Measurements from ENCODE around the gene OTOF.

OTOF gene

GRCh38 chr2:26465981-26466471 lies 11.9 kb downstream of the OTOF start:
- DNase-seq (ENCODE audit: low read depth in 2 of 2) = no peak

- DNase-seq (ENCODE audit: low read depth in 2 of 2) = no peak
Observed at GRCh38 chr2:26465266-26465925, 12.5 kb downstream of the OTOF start.

GRCh38 chr2:26464390-26465265 lies 13.3 kb downstream of the OTOF start:
- no peak for DNase-seq (ENCODE audit: low read depth in 2 of 2)

DNA sequence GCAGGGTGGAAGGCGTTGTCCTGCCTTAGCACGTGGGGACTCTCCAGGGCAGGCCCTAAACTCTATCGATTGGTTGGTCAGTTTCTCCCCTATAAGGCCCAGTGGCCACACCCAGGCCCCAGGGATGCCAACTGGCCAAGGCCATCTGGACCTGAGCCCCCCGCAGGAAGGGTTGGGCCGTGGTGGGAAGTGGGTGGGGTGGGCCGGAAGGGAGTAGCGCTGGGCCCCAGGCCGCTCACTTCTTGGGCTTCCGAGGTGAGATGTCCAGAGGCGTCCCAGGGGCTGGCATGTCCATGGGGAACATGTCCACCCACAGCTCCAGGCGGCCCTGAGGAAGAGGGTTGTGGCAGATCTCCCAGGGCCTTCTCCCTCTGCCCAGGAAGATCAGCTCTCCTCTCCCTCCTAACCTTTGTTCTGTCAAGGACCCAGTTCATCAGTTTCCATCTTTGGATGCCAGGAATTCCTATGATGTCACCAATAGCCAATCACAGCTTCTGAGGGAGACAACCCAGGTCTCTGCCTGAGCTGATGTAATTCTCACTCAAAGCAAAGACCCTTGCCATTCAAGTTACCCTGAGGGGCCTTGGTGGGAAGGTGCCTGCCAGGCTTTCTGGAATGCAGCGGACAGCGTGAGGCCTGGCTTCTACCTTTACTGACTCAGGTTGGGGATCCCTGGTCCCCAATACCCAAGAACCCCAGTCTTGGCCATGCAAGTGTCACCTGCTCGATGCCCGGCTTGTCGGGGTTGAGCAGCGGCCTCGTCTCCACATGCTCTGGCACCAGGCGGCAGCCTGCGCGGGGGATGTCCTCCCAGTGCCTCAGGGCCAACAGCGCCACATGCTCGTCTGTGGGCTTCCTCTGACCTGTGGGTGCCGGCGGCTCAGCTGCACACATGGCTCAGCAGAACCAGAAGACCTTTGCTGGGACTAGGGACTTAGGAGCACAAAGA lies 14.4 kb downstream of the OTOF start:
- DNase-seq (ENCODE audit: low read depth in 2 of 2) = no peak

DNA sequence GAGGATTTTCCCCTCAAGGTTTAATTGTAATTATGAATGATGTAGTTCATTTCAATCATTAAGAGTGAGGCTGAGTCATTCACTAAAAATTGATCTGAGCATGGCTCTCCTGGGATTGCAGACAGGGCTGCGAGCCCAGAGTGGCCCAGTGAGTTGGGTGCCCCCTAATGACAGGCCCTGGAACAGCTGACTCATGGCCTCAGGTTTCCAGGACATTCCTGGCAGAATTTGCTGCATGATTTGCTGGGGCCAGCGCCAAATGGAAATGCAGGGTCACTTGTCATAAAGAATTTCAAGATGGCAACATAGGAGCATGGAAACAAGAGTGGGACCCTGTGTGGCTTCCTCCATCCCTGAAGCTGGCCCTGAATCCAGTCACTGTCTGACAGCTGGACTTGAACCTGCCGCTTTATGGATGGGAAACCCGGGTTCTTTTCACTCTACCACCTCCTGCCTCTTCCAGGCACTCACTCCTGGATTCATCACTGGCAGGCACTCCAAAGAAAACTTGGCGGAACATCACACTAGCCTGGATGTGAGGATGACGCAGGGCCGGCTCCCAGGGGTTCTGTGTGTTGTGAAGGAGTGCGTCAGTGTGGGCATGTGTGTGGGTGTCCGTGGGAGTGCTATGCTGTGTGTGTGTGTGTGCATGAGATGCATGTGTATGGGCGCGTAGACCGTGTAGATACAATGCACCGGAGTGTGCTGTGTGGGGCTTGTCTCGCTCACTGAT lies 15.2 kb downstream of the OTOF start:
- DNase-seq (ENCODE audit: low read depth in 2 of 2) = peak; percentile 24 to 25

DNA sequence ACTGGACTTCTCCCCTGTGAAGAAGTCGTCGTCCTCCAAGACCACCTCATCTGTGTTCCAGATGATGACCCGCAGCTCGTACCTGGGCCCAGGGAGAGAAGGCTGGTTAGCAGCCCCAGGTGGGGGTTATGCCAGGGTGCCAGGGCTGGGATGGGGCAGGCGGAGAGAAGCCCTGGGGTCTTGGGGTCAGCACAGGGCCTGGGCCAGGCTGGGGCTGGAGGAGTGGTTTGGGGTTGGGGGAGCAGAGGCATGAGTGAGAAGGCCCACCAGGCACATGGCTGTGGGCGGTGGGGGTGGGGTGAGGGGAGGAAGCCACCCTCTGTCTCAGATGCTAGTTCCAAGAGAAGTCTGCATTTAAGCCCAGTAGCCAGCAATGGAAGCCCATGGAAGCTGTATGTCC lies 15.8 kb downstream of the OTOF start:
- DNase-seq (ENCODE audit: low read depth in 2 of 2) = no peak

- DNase-seq (ENCODE audit: low read depth in 2 of 2) = no peak
Observed at GRCh38 chr2:26461601-26462023, 16.3 kb downstream of the OTOF start.

- no peak for DNase-seq (ENCODE audit: low read depth in 2 of 2)
Observed at GRCh38 chr2:26460613-26461031, 17.3 kb downstream of the OTOF start.

- DNase-seq (ENCODE audit: low read depth in 2 of 2) = no peak
Observed at GRCh38 chr2:26459991-26460612, 17.8 kb downstream of the OTOF start.

- DNase-seq (ENCODE audit: low read depth in 2 of 2) = no peak
Observed at GRCh38 chr2:26458365-26459042, 19.4 kb downstream of the OTOF start.

DNA sequence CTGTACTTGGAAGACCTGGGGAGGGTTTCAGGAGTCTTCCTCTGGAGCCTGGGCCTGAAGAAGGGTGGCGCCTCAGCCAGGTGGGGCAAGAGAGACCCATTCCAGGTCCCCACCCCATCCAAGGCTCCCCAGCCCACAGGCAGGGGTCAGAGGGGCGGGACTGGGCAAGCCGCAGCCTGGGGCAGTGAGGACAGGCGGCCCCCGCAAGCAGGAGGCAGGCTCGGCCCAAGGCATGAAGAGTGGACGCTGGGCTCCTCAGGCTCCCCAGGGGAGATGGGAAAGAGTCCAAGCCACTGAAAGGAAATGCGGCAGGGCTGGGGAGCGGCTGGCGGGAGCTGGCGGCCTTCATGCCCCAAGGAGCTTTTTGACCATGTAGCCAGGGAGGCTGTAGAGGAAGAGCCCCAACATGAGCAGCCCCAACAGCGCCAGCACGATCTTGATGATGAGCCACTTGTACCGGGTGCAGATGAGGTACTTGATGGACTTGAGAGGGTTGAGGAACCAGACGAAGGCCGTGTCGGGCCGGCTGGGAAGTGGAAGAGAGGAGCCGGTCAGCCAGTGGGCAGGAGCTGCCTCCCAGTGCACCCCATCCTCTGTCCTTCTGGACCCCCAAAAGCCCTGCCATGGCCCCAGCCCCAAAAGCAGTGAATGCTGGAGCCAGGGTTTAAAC lies 20.1 kb downstream of the OTOF start:
- DNase-seq (ENCODE audit: low read depth in 2 of 2) = no peak

DNA sequence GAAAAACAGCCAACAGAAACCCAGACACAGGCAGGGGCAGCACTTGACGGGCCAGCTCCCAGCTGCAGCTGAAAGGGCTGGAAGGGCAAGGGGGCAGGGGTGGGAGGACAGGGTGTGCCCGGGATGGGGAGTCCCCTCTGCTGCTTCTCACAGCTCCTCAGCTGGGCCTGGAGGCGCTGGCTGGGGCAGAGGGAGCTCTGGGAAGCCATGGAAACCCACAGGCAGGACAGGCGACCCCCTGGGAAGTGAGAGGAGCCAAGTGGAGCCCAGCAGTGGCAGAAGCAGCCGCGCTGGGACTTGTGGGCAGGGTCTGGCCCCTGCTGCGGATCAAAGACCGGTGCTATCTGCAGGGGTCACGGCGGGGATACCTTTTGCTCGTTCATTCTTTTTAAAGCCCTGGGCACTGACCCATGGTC lies 20.7 kb downstream of the OTOF start:
- no peak for DNase-seq (ENCODE audit: low read depth in 2 of 2)

- no peak for DNase-seq (ENCODE audit: low read depth in 2 of 2)
Observed at GRCh38 chr2:26456440-26457250, 21.3 kb downstream of the OTOF start.

DNA sequence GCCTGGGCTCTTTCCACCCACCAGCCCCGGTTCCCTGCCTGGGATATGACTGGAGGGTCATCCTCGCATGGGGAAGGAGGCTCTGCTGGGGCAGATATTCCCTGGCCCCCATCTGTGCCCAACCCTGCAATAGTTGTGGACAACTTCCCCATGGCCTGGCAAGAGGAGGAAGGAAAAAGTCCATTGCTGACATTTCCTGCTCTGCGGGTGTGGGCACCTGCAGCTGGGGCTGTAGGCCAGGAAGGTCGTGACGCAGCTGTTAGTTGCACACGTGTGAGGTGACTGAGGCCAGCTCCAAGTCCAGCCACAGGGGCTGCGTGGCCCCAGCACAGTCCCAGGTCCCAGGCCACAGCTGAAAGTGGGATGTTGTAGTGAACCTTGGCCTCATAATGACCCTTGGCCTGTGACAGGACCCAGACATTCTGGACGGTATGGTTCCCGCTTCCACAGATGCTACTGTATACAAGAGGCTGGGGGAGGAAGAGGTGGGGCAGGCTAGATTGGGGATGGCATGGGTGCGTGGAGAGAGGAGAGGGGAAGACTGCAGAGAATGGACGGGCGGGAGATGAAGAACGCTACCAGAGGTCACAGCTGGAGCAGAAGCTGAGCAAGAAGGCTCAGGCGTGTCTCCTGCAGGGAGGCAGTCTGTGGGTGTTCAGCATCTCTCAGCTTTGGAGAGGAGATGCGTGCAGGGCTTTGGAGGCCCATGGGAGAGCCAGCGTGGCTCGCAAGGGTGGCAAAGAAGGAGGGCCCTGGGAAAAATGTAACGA lies 22.1 kb downstream of the OTOF start:
- no peak for DNase-seq (ENCODE audit: low read depth in 2 of 2)

DNA sequence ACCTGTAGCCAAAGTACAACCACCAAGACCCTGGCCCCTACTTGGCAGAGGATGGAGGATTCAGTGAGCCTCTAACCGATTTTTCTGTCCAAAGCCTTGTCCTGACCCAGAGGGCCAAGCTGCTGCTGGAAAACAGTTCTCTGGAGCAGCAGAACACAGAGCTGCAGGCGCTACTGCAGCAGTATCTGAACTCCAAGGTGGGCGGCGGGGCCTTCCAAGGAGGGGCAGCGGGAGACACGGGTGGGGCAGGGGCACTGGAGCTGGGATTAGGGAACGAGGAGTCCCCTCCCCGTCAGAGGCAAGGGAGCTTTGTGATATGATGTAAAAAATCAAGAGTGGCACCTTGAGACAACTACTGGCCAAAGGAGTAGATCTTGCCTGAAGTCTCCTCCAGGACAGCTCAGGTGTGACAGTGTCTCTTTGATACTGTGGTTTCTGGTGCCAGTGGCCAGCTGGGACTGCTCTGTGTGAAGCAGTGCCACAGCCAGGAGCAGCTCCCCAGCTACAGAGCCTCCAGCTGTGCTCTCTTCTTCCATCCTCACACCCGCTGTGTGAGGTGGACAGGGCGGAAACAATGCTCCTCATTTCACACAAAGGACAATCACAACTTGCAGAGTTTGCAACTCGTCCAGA lies 22.8 kb downstream of the OTOF start:
- DNase-seq (ENCODE audit: low read depth in 2 of 2) = no peak

DNA sequence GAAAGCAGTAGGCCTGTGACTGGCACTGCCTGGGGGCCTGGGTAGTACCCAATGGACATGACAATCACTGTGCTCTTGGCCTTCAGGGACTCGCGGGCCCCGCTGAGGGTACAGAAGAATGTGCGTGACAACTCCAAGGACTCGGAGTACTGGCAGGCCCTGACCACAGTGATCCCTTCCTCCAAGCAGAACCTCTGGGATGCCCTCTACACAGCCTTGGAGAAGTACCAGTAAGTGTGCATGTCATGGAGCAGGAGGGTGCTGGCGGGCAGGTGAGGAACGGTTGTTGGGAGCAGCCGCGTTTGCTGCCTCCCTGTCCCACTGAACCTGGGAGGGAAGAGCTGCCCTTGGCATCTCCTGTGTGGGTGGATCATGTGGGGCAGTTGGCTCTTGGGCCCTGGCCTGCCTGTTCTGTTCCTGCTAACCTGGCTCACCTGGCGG lies 23.3 kb downstream of the OTOF start:
- DNase-seq (ENCODE audit: low read depth in 2 of 2) = no peak

Measured in fibroblast of skin of left quadriceps (primary cell).